Lung (tissue), 12 donors: ENCODE results near the gene FAM3B. TPM values are rescaled to one million over a fixed set of nuclear protein-coding genes. Genes with fewer than 3 reads are reported as not detected.

ENCODE experiments used
- ATAC-seq: fragments of 200-7000 bp; cut with Tn5 transposase; one replicate; pipeline ENCODE4 v1.9.1; 2020; ENCODE audit warnings: moderate number of reproducible peaks; ENCODE audit not compliant: insufficient read depth, low FRiP score
- DNase-seq, 3 donors: peaks; one replicate each; pipeline ENCODE4 v3.0.0-alpha.2; 2013 to 2017
- H3K27ac ChIP-seq, 2 donors: one replicate each; pipeline ENCODE4 v1.5.1; 2013; ENCODE audit warnings: mild to moderate bottlenecking in 2 of 2, moderate library complexity in 2 of 2, control low read depth in 1 of 2, inconsistent platforms in 1 of 2, low read depth in 1 of 2, low read length in 1 of 2
- H3K27me3 ChIP-seq, 3 donors: one replicate each; pipeline ENCODE4 v1.5.1; 2013; ENCODE audit warnings: low read length in 2 of 3; ENCODE audit not compliant: control insufficient read depth in 3 of 3, insufficient read depth in 3 of 3
- H3K36me3 ChIP-seq, 4 donors: one replicate each; pipeline ENCODE4 v1.5.1; 2013; ENCODE audit warnings: low read length in 4 of 4, mild to moderate bottlenecking in 1 of 4, moderate library complexity in 1 of 4; ENCODE audit not compliant: control insufficient read depth in 4 of 4, insufficient read depth in 4 of 4
- H3K4me1 ChIP-seq, 5 donors: one replicate each; pipeline ENCODE4 v1.5.1; 2013; ENCODE audit warnings: low read length in 5 of 5, mild to moderate bottlenecking in 2 of 5, moderate library complexity in 1 of 5; ENCODE audit not compliant: control insufficient read depth in 5 of 5, insufficient read depth in 5 of 5
- H3K4me3 ChIP-seq: one replicate; pipeline ENCODE4 v1.5.1; 2013; ENCODE audit warnings: mild to moderate bottlenecking, control low read depth, moderate library complexity
- H3K9ac ChIP-seq, 2 donors: one replicate each; pipeline ENCODE4 v1.5.1; 2013; ENCODE audit warnings: low read length in 2 of 2, control low read depth in 1 of 2; ENCODE audit not compliant: insufficient read depth in 1 of 2
- H3K9me3 ChIP-seq, 4 donors: one replicate each; pipeline ENCODE4 v1.5.1; 2013; ENCODE audit warnings: low read length in 3 of 4, mild to moderate bottlenecking in 1 of 4, moderate library complexity in 1 of 4; ENCODE audit not compliant: control insufficient read depth in 4 of 4, insufficient read depth in 3 of 4
- WGBS, 2 donors: extraction: QIAGEN DNeasy Blood & Tissue Kit; methylation state at CpG; one replicate each; pipeline ENCODE4 v1.1.7; 2013; 5-methylcytosine and 5-hydroxymethylcytosine counted together
- polyA plus RNA-seq, 2 donors: library from polyadenylated mRNA; stranded (reverse); fragments of 200-250 nt; gene quantifications; one replicate each; pipeline ENCODE4 v1.2.1, GENCODE V29; 2013
- total RNA-seq, 2 donors: library from RNA; depleted of rRNA in 1 of 2; stranded (reverse); fragments of >200 nt in 1 of 2; gene quantifications; one replicate each; pipeline ENCODE4 v1.2.1, GENCODE V29; 2014 to 2021
- TF ChIP-seq, protein P1 (sequence below): IDR thresholded peaks from 2 replicates; pipeline ENCODE4 v1.5.1; 2012; ENCODE audit warnings: mild to moderate bottlenecking; ENCODE audit errors: control extremely low read depth, extremely low read depth
- donor health status: control.
- donor health status: control.
- donor health status: Bipolar disorder and iron deficiency.
- donor health status: healthy.
- donor health status: DM: yes; HTN: yes; CAD: no.

The FAM3B gene
- total and polyA plus RNA-seq, 4 donors: 4.5 to 18.1 (median 9.0) TPM

DNA sequence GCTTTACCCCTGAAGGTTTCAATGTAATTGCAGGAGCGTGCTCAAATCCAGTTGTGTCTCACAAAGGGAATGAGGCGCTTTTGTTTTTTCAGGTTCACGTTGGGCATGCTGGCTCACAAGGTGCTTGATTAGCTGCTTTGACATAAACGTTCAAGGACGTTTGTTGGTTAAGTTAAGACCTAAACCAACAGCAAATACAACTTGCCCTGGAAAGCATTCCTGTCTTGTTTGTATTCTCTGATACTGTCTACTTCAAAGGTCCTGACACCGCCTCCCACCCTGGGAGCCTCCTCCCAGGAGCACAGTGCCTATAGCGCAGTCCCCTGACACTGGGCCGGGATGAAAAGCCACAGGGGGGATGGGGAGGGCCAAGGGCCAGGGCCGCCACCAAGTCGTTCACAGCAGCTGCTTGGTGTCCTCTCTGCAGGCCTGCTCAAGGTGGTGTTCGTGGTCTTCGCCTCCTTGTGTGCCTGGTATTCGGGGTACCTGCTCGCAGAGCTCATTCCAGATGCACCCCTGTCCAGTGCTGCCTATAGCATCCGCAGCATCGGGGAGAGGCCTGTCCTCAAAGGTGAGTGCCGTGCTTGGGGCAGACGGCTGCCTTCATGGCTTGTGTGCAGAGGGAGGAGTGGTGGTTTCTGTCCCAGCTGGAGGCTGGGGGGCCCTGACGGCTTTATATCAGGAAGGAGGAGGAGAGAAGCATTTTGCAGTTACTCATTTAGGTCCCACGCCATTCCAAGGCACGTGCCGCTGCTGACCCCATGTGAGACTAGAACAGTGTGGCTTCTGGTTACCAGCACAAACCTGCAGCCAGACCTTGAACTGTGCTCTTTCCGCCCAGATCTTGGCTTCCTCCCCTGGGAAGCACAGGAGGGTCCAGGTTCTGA is 6.1 kb downstream of the FAM3B start:
- TF ChIP-seq, protein P1, sequence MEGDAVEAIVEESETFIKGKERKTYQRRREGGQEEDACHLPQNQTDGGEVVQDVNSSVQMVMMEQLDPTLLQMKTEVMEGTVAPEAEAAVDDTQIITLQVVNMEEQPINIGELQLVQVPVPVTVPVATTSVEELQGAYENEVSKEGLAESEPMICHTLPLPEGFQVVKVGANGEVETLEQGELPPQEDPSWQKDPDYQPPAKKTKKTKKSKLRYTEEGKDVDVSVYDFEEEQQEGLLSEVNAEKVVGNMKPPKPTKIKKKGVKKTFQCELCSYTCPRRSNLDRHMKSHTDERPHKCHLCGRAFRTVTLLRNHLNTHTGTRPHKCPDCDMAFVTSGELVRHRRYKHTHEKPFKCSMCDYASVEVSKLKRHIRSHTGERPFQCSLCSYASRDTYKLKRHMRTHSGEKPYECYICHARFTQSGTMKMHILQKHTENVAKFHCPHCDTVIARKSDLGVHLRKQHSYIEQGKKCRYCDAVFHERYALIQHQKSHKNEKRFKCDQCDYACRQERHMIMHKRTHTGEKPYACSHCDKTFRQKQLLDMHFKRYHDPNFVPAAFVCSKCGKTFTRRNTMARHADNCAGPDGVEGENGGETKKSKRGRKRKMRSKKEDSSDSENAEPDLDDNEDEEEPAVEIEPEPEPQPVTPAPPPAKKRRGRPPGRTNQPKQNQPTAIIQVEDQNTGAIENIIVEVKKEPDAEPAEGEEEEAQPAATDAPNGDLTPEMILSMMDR: no peak
- H3K9me3 ChIP-seq: peaks cover 0 to 3% (median 0%) of the 10 kb centered on the region in 4 donors
- H3K27ac ChIP-seq: no peak overlapping the region
- H3K9ac ChIP-seq: no peak overlapping the region
- no peak overlapping the region for H3K4me3 ChIP-seq
- DNase-seq (no peak), ATAC-seq (no peak)
- no peaks in the 10 kb centered on the region for H3K36me3 ChIP-seq
- no peaks in the 10 kb centered on the region for H3K4me1 ChIP-seq
- WGBS, 2 donors: 80 to 89% methylated on average over 23 of the region's 23 CpGs
- H3K27me3 ChIP-seq: peaks cover 0 to 3% (median 0%) of the 10 kb centered on the region in 3 donors

DNA sequence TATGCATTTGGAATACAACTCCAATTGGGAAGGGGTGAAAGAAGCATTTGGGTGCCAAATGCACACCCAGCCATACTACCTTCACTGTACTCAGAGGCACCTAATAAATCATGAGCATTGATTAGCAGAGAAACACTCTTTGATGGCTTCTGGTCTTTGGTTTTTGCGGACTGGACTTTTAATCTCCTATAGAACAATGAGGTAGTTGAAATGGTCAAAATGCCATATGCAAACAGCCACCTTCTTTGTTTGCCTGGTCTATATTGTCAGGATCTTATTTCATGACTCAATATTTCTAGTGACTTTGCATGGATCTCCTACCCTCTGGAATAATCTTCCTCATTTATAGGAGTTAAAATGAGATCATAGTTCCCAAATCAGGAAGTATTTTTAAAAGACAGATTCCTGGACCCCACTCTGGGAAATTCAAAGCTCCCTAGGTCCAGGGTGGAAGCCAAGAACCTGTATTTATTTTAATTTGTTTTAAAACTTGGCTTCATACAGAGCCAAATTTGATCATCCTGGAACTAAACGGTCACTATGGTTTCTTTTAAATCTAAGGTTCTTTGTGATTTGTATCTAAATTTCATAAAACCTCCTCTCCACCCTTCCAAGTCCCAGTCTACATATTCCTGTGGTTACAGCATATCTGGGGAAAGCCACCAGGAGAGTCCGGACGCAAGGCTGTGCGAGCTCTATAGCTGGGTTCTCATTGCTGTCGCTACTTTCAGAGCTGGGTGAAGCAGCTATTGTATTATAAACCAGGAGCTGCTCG is 8.7 kb downstream of the FAM3B start:
- no peaks in the 10 kb centered on the region for H3K27me3 ChIP-seq
- no peak overlapping the region for H3K4me3 ChIP-seq
- no peak for ATAC-seq
- no peaks in the 10 kb centered on the region for H3K36me3 ChIP-seq
- no peak overlapping the region for H3K27ac ChIP-seq
- H3K9ac ChIP-seq: no peak overlapping the region
- no peak for DNase-seq
- 88 to 92% methylated on average over 7 of the region's 7 CpGs for WGBS, 2 donors
- H3K9me3 ChIP-seq: no peaks in the 10 kb centered on the region
- no peaks in the 10 kb centered on the region for H3K4me1 ChIP-seq
- TF ChIP-seq, protein P1: no peak

- H3K4me1 ChIP-seq: no peaks in the 10 kb centered on the region
- DNase-seq (no peak), ATAC-seq (no peak)
- no peaks in the 10 kb centered on the region for H3K9me3 ChIP-seq
- no peak overlapping the region for H3K9ac ChIP-seq
- H3K4me3 ChIP-seq: no peak overlapping the region
- no peaks in the 10 kb centered on the region for H3K36me3 ChIP-seq
- TF ChIP-seq, protein P1: no peak
- H3K27ac ChIP-seq: no peak overlapping the region
- 90 to 96% methylated on average over 13 of the region's 13 CpGs for WGBS, 2 donors
- H3K27me3 ChIP-seq: no peaks in the 10 kb centered on the region
Measured at GRCh38 chr21:41326414-41327080, 9.9 kb downstream of the FAM3B start.
